ENCODE results near the gene EIF2D. TPM values are rescaled to one million over a fixed set of nuclear protein-coding genes. Genes with fewer than 3 reads are reported as not detected.

The EIF2D gene
- total and polyA plus RNA-seq, 2 of the 8 experiments (the other 6 are each of a cell fraction or from before 2014, with no cell fraction given), result 36.1 to 37.1 TPM

- DNase-seq (ENCODE audit: low read depth in 1 of 2, low spot score in 2 of 2), result no peak
- ChIA-PET POLR2A (ENCODE audit: partially characterized antibody) (interaction anchor here (1.3 kb wide), 1 partner anchor 17 kb away, joined by 4 read pairs; the partner anchor contains the start of gene EIF2D), CTCF (ENCODE audit: partially characterized antibody) (interaction anchor here (0.7 to 19.2 kb wide), 10 partner anchors 13 to 307 kb away, joined by 3 to 666 read pairs (median 6); partner anchors contain the start of gene EIF2D)
- no peak for FAIRE-seq
- H3K27me3 ChIP-seq (replicated peaks in 1 of 4; ENCODE audit: control insufficient read depth in 3 of 4, extremely low read depth in 1 of 4, insufficient read depth in 3 of 4, low read length in 3 of 4), result no peaks in the 10 kb centered on the region
- no peak overlapping the region for H3K9ac ChIP-seq (replicated peaks in 1 of 4; ENCODE audit: extremely low read depth in 1 of 4, low read depth in 3 of 4, low read length in 3 of 4)
- peaks cover 0 to 6% (median 0%) of the 10 kb centered on the region in 4 experiments; a peak in 2 of 7 replicates for H3K4me1 ChIP-seq (replicated peaks in 1 of 4; ENCODE audit: control insufficient read depth in 3 of 4, insufficient read depth in 4 of 4, low read length in 3 of 4)
- H4K91ac ChIP-seq (replicated peaks; ENCODE audit: insufficient read length, low read length), result no peak overlapping the region
- no peak overlapping the region for H2BK12ac ChIP-seq (ENCODE audit: low read depth, low read length)
- no peaks in the 10 kb centered on the region for H4K20me1 ChIP-seq (replicated peaks in 1 of 2; ENCODE audit: control insufficient read depth in 1 of 2, insufficient read depth in 2 of 2, low read length in 2 of 2)
- no peak overlapping the region for H2AFZ ChIP-seq (ENCODE audit: low read length)
- no peaks in the 10 kb centered on the region for H3K36me3 ChIP-seq (ENCODE audit: control insufficient read depth in 2 of 4, insufficient read depth in 4 of 4, low read length in 3 of 4)
- no peak overlapping the region for H3K27ac ChIP-seq (ENCODE audit: low read depth, low read length)
- TF ChIP-seq POLR2AphosphoS5 (IDR thresholded peaks at IDR 0.05; ENCODE audit: low read depth, low read length) (no peak), EGR1 (IDR thresholded peaks at IDR 0.05; ENCODE audit: borderline replicate concordance, low read depth, low read length) (no peak), SUZ12 (IDR thresholded peaks at IDR 0.05; ENCODE audit: low read length) (no peak), CREB1 (IDR thresholded peaks at IDR 0.05) (no peak), CHD2 (IDR thresholded peaks at IDR 0.05; ENCODE audit: low read length) (no peak), ZNF274 (IDR thresholded peaks at IDR 0.05; ENCODE audit: borderline replicate concordance, extremely low read depth, low read length) (no peak), SP4 (IDR thresholded peaks at IDR 0.05; ENCODE audit: low read length) (no peak), RBBP5 (IDR thresholded peaks at IDR 0.05; ENCODE audit: borderline replicate concordance, low read depth, low read length) (no peak), JUN (IDR thresholded peaks at IDR 0.05; ENCODE audit: low read depth, low read length) (no peak), CBX5 (IDR thresholded peaks at IDR 0.05; ENCODE audit: low read depth, low read length) (no peak)
- TF ChIP-seq, protein P1, sequence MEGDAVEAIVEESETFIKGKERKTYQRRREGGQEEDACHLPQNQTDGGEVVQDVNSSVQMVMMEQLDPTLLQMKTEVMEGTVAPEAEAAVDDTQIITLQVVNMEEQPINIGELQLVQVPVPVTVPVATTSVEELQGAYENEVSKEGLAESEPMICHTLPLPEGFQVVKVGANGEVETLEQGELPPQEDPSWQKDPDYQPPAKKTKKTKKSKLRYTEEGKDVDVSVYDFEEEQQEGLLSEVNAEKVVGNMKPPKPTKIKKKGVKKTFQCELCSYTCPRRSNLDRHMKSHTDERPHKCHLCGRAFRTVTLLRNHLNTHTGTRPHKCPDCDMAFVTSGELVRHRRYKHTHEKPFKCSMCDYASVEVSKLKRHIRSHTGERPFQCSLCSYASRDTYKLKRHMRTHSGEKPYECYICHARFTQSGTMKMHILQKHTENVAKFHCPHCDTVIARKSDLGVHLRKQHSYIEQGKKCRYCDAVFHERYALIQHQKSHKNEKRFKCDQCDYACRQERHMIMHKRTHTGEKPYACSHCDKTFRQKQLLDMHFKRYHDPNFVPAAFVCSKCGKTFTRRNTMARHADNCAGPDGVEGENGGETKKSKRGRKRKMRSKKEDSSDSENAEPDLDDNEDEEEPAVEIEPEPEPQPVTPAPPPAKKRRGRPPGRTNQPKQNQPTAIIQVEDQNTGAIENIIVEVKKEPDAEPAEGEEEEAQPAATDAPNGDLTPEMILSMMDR (IDR thresholded peaks at IDR 0.05; ENCODE audit: control extremely low read depth in 1 of 3, insufficient read depth in 1 of 3, low read depth in 1 of 3, low read length in 3 of 3), result no peak
- no peak overlapping the region for H2BK20ac ChIP-seq (ENCODE audit: low read length)
- no peak overlapping the region for H3K18ac ChIP-seq (ENCODE audit: extremely low read depth, low read length)
- no peak overlapping the region for H2BK120ac ChIP-seq (replicated peaks; ENCODE audit: low read depth, low read length)
- no peak overlapping the region for H2BK5ac ChIP-seq (ENCODE audit: low read depth, low read length)
- H4K8ac ChIP-seq (ENCODE audit: extremely low read depth, insufficient read depth, low read length), result no peak overlapping the region
- no peaks in the 10 kb centered on the region for H3K9me3 ChIP-seq (ENCODE audit: insufficient read depth in 2 of 2, low read depth in 1 of 2, low read length in 1 of 2)
- H3K23ac ChIP-seq (ENCODE audit: insufficient read length), result no peak overlapping the region
- H3K79me2 ChIP-seq (ENCODE audit: control insufficient read depth in 1 of 2, insufficient read depth in 2 of 2, low read length in 2 of 2), result no peaks in the 10 kb centered on the region
- no peak overlapping the region for H2BK15ac ChIP-seq (ENCODE audit: low read length)
- H3K4me2 ChIP-seq (ENCODE audit: insufficient read depth in 1 of 2, low read depth in 2 of 2, low read length in 2 of 2), result no peak overlapping the region
- WGBS, 2 experiments (ENCODE audit: extremely low coverage in 1 of 2, insufficient coverage in 1 of 2, insufficient read length in 1 of 2, insufficient replicate concordance in 2 of 2, low coverage in 1 of 2, low lambda C conversion rate in 2 of 2, missing lambda C conversion rate in 1 of 2), result 78% methylated on average over 1 of the region's 1 CpG; no CpG with 5 or more reads in 1 of the 2 experiments
- H3K56ac ChIP-seq (replicated peaks; ENCODE audit: insufficient read length, low read depth, low read length), result no peak overlapping the region
- H3K14ac ChIP-seq (ENCODE audit: insufficient read length), result no peak overlapping the region
- H3K79me1 ChIP-seq (ENCODE audit: low read depth, low read length), result no peaks in the 10 kb centered on the region
- no peak overlapping the region for H3K4me3 ChIP-seq (ENCODE audit: extremely low read depth in 1 of 4, insufficient read depth in 2 of 4, low read depth in 3 of 4, low read length in 4 of 4)
- no peaks in the 10 kb centered on the region for H3K23me2 ChIP-seq (ENCODE audit: low read depth, low read length)
- no peak overlapping the region for H2AK5ac ChIP-seq (ENCODE audit: low read depth, low read length)
- H3K4ac ChIP-seq (replicated peaks; ENCODE audit: insufficient read length, low read depth, low read length), result no peak overlapping the region
- no peak overlapping the region for H4K5ac ChIP-seq (ENCODE audit: insufficient read length, low read depth, low read length)
Observed at GRCh38 chr1:206628916-206629315, 16.7 kb upstream of the EIF2D start.

Measured in H1 (cell line).